ENCODE results near the gene PCYT1A. TPM values are rescaled to one million over a fixed set of nuclear protein-coding genes. Genes with fewer than 3 reads are reported as not detected.

Gene PCYT1A
- total RNA-seq, 2 donors from 2014 or later = 41.8 to 78.3 TPM

- DNase-seq (ENCODE audit: low spot score) = no peak
- Histone ChIP-seq H3K27ac (no peak overlapping the region), H3K27me3 (replicated peaks; ENCODE audit: insufficient read depth) (no peaks in the 10 kb centered on the region), H3K36me3 (no peaks in the 10 kb centered on the region), H3K4me3 (no peak overlapping the region), H3K4me1 (replicated peaks) (no peaks in the 10 kb centered on the region), H3K9me3 (no peaks in the 10 kb centered on the region)
- TF ChIP-seq CTCF (IDR thresholded peaks at IDR 0.05) (no peak), POLR2A (IDR thresholded peaks at IDR 0.05) (no peak), POLR2AphosphoS5 (IDR thresholded peaks at IDR 0.05) (no peak)
- 89% methylated on average over 15 of the region's 15 CpGs for WGBS
- intact Hi-C loops (cut with DNase I) = no loop called here
These were observed 89.3 kb downstream of the PCYT1A start for GRCh38 chr3:196198081-196198675.

GRCh38 chr3:196197524-196197923 is 90.0 kb downstream of the PCYT1A start:
- no peak for TF ChIP-seq CTCF (IDR thresholded peaks at IDR 0.05)
- TF ChIP-seq POLR2A (IDR thresholded peaks at IDR 0.05) = no peak
- no peak for TF ChIP-seq POLR2AphosphoS5 (IDR thresholded peaks at IDR 0.05)
- no peak overlapping the region for H3K4me3 ChIP-seq
- no peaks in the 10 kb centered on the region for H3K36me3 ChIP-seq
- WGBS = 85% methylated on average over 17 of the region's 17 CpGs
- intact Hi-C loops (cut with DNase I) = no loop called here
- H3K27me3 ChIP-seq (replicated peaks; ENCODE audit: insufficient read depth) = no peaks in the 10 kb centered on the region
- no peak for DNase-seq (ENCODE audit: low spot score)
- no peak overlapping the region for H3K27ac ChIP-seq
- H3K9me3 ChIP-seq = no peaks in the 10 kb centered on the region
- H3K4me1 ChIP-seq (replicated peaks) = no peaks in the 10 kb centered on the region

GRCh38 chr3:196195664-196196265 is 91.8 kb downstream of the PCYT1A start:
- WGBS = 88% methylated on average over 13 of the region's 14 CpGs
- DNase-seq (ENCODE audit: low spot score) = no peak
- no peaks in the 10 kb centered on the region for H3K27me3 ChIP-seq (replicated peaks; ENCODE audit: insufficient read depth)
- intact Hi-C loops (cut with DNase I) = loop anchor here (1.0 kb wide), 1 partner anchor 122 kb away; no protein-coding TSS in a partner anchor
- no peaks in the 10 kb centered on the region for H3K36me3 ChIP-seq
- H3K27ac ChIP-seq = no peak overlapping the region
- H3K9me3 ChIP-seq = no peaks in the 10 kb centered on the region
- TF ChIP-seq CTCF (IDR thresholded peaks at IDR 0.05) (no peak), POLR2A (IDR thresholded peaks at IDR 0.05) (no peak), POLR2AphosphoS5 (IDR thresholded peaks at IDR 0.05) (no peak)
- H3K4me3 ChIP-seq = no peak overlapping the region
- no peaks in the 10 kb centered on the region for H3K4me1 ChIP-seq (replicated peaks)

GRCh38 chr3:196194542-196194915 is 93.0 kb downstream of the PCYT1A start:
- no peaks in the 10 kb centered on the region for H3K4me1 ChIP-seq (replicated peaks)
- no peaks in the 10 kb centered on the region for H3K36me3 ChIP-seq
- no peak overlapping the region for H3K27ac ChIP-seq
- H3K9me3 ChIP-seq = no peaks in the 10 kb centered on the region
- WGBS = 92% methylated on average over 3 of the region's 5 CpGs
- no peak overlapping the region for H3K4me3 ChIP-seq
- no peak for DNase-seq (ENCODE audit: low spot score)
- intact Hi-C loops (cut with DNase I) = no loop called here
- TF ChIP-seq POLR2AphosphoS5 (IDR thresholded peaks at IDR 0.05) (no peak), CTCF (IDR thresholded peaks at IDR 0.05) (no peak), POLR2A (IDR thresholded peaks at IDR 0.05) (no peak)
- no peaks in the 10 kb centered on the region for H3K27me3 ChIP-seq (replicated peaks; ENCODE audit: insufficient read depth)

All from prostate gland (tissue), 2 donors.